GM12878 (cell line): Measurements from ENCODE around the gene CCDC9. TPM values are rescaled to one million over a fixed set of nuclear protein-coding genes. Genes with fewer than 3 reads are reported as not detected.

Experiments
- EED ChIP-seq: sonication (generic); IDR thresholded peaks from 2 replicates; pipeline ENCODE4 v1.6.1; 2016; ENCODE audit warnings: antibody characterized with exemption, low read depth
- HDAC6 ChIP-seq: fragments of 200-600 bp; sonication (generic); IDR thresholded peaks from one replicate; pipeline ENCODE4 v1.8.0; 2017; ENCODE audit warnings: antibody characterized with exemption; ENCODE audit not compliant: unreplicated experiment
- IKZF1 ChIP-seq: fragments of 450-650 bp; conservative IDR thresholded peaks from 2 replicates; pipeline ENCODE4 v1.6.1; 2017; ENCODE audit warnings: antibody characterized with exemption, mild to moderate bottlenecking
- JUND ChIP-seq: IDR thresholded peaks from 2 replicates; pipeline ENCODE4 v1.6.1; 2012; ENCODE audit warnings: low read depth, mild to moderate bottlenecking, low read length, improper control_type of control experiment, moderate library complexity
- KAT2A ChIP-seq: conservative IDR thresholded peaks from 2 replicates; pipeline ENCODE4 v1.6.1; 2011; ENCODE audit warnings: low read depth, low read length; ENCODE audit not compliant: control insufficient read depth
- MYB ChIP-seq: fragments of 150-350 bp; IDR thresholded peaks from 2 replicates; pipeline ENCODE4 v1.6.1; 2014; ENCODE audit warnings: mild to moderate bottlenecking, low read depth, low read length, borderline replicate concordance
- NFXL1 ChIP-seq: fragments of 450-650 bp; IDR thresholded peaks from 2 replicates; pipeline ENCODE4 v1.6.1; 2017; ENCODE audit warnings: antibody characterized with exemption, mild to moderate bottlenecking, borderline replicate concordance
- NRF1 ChIP-seq: conservative IDR thresholded peaks from 2 replicates; pipeline ENCODE4 v1.6.1; 2011; ENCODE audit warnings: mild to moderate bottlenecking, low read depth, low read length, improper control_type of control experiment
- ZNF24 ChIP-seq: fragments of 450-650 bp; IDR thresholded peaks from 2 replicates; pipeline ENCODE4 v1.6.1; 2017; ENCODE audit warnings: antibody characterized with exemption, mild to moderate bottlenecking
- ZSCAN29 ChIP-seq: fragments of 450-650 bp; IDR thresholded peaks from 2 replicates; pipeline ENCODE4 v1.6.1; 2017; ENCODE audit warnings: mild to moderate bottlenecking, moderate library complexity
- ZZZ3 ChIP-seq: IDR thresholded peaks from 2 replicates; pipeline ENCODE4 v1.6.1; 2011; ENCODE audit warnings: low read depth; ENCODE audit not compliant: control insufficient read depth, insufficient read length
- polyA plus RNA-seq, 11 experiments: library from polyadenylated mRNA; depleted of rRNA in 4 of 11; unstranded in 6 of 11; stranded (reverse) in 5 of 11; fragments of >200 nt; fragmentation: Nextera tagmentation in 4 of 11; fragmentation: Illumina TruSeq in 1 of 11; extraction: Ambion mirVana in 4 of 11; extraction: Trizol in 1 of 11; gene quantifications; 1 replicate in 1 of 11; 2 replicates in 10 of 11; pipeline versions ENCODE4 v1.2.1 to v1.2.3, GENCODE V29; 2011 to 2016; ENCODE audit warnings: inconsistent platforms in 2 of 11, missing spikeins in 2 of 11, low read depth in 1 of 11
- total RNA-seq, 4 experiments: library from RNA; depleted of rRNA in 3 of 4; stranded (reverse); fragments of >200 nt in 3 of 4; fragmentation: Illumina TruSeq in 1 of 4; extraction: Trizol in 1 of 4; gene quantifications; 2 replicates each; pipeline versions ENCODE4 v1.2.1 to v1.2.3, GENCODE V29; 2013 to 2021
- TF ChIP-seq, protein P1 (sequence below): fragments of 450-650 bp; IDR thresholded peaks from 2 replicates; pipeline ENCODE4 v1.6.1; 2016; ENCODE audit warnings: mild to moderate bottlenecking, moderate library complexity, borderline replicate concordance
- TF ChIP-seq, protein P2 (sequence below): IDR thresholded peaks from 2 replicates; pipeline ENCODE4 v1.6.1; 2012; ENCODE audit warnings: low read depth, low read length, improper control_type of control experiment
- TF ChIP-seq, protein P3 (sequence below): IDR thresholded peaks from 2 replicates; pipeline ENCODE4 v1.6.1; 2012; ENCODE audit warnings: improper control_type of control experiment, low read depth, low read length; ENCODE audit not compliant: insufficient replicate concordance
- TF ChIP-seq, protein P4 (sequence below): IDR thresholded peaks from 2 replicates; pipeline ENCODE4 v1.6.1; 2012; ENCODE audit warnings: mild to moderate bottlenecking, low read depth, low read length

The CCDC9 gene
- total and polyA plus RNA-seq, 10 of the 15 experiments (the other 5 are each of a cell fraction or from before 2014, with no cell fraction given): 0.18 to 17.5 (median 7.1) TPM; not detected in 1

DNA sequence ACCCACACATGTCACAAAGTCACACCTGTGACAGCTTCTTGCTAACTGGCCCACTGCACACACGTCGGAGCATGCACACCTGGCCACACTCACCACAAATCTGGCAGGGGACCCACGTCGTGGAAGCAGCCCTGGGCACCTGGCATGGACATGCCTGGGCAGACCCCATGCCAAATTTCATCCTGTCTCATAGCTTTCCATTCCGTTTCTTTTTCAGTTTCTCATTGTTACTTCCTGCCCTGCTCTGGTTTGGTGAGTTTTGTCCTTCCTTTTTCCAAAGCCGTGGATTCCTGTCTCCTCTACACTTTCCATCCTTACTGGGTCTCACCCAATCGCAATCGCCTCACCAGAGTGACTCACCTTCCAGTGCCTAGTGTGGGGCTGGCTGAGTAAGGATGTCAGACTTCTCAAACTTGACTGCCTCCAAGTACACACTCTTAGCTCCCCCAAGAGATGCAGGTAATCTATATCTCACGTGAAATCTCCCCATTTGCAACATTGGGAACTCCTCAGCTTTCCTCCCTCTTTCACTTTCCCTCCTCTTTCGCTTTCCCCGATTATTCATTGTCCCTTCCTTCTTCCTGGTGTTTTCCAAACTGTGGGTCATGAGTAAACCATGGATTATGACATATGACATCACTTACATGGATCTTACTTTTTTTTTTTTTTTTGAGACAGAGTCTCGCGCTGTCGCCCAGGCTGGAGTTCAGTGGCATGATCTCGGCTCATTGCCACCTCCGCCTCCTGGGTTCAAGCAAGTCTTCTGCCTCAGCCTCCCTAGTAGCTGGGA lies 23.7 kb upstream of the CCDC9 start (continued):
- TF ChIP-seq, protein P1, sequence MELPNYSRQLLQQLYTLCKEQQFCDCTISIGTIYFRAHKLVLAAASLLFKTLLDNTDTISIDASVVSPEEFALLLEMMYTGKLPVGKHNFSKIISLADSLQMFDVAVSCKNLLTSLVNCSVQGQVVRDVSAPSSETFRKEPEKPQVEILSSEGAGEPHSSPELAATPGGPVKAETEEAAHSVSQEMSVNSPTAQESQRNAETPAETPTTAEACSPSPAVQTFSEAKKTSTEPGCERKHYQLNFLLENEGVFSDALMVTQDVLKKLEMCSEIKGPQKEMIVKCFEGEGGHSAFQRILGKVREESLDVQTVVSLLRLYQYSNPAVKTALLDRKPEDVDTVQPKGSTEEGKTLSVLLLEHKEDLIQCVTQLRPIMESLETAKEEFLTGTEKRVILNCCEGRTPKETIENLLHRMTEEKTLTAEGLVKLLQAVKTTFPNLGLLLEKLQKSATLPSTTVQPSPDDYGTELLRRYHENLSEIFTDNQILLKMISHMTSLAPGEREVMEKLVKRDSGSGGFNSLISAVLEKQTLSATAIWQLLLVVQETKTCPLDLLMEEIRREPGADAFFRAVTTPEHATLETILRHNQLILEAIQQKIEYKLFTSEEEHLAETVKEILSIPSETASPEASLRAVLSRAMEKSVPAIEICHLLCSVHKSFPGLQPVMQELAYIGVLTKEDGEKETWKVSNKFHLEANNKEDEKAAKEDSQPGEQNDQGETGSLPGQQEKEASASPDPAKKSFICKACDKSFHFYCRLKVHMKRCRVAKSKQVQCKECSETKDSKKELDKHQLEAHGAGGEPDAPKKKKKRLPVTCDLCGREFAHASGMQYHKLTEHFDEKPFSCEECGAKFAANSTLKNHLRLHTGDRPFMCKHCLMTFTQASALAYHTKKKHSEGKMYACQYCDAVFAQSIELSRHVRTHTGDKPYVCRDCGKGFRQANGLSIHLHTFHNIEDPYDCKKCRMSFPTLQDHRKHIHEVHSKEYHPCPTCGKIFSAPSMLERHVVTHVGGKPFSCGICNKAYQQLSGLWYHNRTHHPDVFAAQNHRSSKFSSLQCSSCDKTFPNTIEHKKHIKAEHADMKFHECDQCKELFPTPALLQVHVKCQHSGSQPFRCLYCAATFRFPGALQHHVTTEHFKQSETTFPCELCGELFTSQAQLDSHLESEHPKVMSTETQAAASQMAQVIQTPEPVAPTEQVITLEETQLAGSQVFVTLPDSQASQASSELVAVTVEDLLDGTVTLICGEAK: no peak
- no peak for TF ChIP-seq KAT2A
- peak; percentile 76 for TF ChIP-seq IKZF1
- no peak for TF ChIP-seq NFXL1
- no peak for TF ChIP-seq ZZZ3
- TF ChIP-seq EED: peak; percentile 55
- TF ChIP-seq, protein P2, sequence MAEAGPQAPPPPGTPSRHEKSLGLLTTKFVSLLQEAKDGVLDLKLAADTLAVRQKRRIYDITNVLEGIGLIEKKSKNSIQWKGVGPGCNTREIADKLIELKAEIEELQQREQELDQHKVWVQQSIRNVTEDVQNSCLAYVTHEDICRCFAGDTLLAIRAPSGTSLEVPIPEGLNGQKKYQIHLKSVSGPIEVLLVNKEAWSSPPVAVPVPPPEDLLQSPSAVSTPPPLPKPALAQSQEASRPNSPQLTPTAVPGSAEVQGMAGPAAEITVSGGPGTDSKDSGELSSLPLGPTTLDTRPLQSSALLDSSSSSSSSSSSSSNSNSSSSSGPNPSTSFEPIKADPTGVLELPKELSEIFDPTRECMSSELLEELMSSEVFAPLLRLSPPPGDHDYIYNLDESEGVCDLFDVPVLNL: no peak
- no peak for TF ChIP-seq ZNF24
- TF ChIP-seq, protein P3, sequence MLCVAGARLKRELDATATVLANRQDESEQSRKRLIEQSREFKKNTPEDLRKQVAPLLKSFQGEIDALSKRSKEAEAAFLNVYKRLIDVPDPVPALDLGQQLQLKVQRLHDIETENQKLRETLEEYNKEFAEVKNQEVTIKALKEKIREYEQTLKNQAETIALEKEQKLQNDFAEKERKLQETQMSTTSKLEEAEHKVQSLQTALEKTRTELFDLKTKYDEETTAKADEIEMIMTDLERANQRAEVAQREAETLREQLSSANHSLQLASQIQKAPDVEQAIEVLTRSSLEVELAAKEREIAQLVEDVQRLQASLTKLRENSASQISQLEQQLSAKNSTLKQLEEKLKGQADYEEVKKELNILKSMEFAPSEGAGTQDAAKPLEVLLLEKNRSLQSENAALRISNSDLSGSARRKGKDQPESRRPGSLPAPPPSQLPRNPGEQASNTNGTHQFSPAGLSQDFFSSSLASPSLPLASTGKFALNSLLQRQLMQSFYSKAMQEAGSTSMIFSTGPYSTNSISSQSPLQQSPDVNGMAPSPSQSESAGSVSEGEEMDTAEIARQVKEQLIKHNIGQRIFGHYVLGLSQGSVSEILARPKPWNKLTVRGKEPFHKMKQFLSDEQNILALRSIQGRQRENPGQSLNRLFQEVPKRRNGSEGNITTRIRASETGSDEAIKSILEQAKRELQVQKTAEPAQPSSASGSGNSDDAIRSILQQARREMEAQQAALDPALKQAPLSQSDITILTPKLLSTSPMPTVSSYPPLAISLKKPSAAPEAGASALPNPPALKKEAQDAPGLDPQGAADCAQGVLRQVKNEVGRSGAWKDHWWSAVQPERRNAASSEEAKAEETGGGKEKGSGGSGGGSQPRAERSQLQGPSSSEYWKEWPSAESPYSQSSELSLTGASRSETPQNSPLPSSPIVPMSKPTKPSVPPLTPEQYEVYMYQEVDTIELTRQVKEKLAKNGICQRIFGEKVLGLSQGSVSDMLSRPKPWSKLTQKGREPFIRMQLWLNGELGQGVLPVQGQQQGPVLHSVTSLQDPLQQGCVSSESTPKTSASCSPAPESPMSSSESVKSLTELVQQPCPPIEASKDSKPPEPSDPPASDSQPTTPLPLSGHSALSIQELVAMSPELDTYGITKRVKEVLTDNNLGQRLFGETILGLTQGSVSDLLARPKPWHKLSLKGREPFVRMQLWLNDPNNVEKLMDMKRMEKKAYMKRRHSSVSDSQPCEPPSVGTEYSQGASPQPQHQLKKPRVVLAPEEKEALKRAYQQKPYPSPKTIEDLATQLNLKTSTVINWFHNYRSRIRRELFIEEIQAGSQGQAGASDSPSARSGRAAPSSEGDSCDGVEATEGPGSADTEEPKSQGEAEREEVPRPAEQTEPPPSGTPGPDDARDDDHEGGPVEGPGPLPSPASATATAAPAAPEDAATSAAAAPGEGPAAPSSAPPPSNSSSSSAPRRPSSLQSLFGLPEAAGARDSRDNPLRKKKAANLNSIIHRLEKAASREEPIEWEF: no peak
- TF ChIP-seq JUND: no peak
- TF ChIP-seq NRF1: no peak
- TF ChIP-seq ZSCAN29: no peak
- TF ChIP-seq, protein P4, sequence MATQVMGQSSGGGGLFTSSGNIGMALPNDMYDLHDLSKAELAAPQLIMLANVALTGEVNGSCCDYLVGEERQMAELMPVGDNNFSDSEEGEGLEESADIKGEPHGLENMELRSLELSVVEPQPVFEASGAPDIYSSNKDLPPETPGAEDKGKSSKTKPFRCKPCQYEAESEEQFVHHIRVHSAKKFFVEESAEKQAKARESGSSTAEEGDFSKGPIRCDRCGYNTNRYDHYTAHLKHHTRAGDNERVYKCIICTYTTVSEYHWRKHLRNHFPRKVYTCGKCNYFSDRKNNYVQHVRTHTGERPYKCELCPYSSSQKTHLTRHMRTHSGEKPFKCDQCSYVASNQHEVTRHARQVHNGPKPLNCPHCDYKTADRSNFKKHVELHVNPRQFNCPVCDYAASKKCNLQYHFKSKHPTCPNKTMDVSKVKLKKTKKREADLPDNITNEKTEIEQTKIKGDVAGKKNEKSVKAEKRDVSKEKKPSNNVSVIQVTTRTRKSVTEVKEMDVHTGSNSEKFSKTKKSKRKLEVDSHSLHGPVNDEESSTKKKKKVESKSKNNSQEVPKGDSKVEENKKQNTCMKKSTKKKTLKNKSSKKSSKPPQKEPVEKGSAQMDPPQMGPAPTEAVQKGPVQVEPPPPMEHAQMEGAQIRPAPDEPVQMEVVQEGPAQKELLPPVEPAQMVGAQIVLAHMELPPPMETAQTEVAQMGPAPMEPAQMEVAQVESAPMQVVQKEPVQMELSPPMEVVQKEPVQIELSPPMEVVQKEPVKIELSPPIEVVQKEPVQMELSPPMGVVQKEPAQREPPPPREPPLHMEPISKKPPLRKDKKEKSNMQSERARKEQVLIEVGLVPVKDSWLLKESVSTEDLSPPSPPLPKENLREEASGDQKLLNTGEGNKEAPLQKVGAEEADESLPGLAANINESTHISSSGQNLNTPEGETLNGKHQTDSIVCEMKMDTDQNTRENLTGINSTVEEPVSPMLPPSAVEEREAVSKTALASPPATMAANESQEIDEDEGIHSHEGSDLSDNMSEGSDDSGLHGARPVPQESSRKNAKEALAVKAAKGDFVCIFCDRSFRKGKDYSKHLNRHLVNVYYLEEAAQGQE: no peak
- TF ChIP-seq HDAC6: no peak
- no peak for TF ChIP-seq MYB
